NCI-H1436 (cell line): ENCODE results near the gene TPST1.
"Not testable (repeated sequence)": the region's sequence is repeated elsewhere in the genome, so short reads cannot be mapped to it uniquely, and the experiment has no call there.

Experiments used
- DNase-seq: peaks from one replicate; lab custom pipeline; 2025; lab: John Stamatoyannopoulos, UW

TPST1 gene

DNA sequence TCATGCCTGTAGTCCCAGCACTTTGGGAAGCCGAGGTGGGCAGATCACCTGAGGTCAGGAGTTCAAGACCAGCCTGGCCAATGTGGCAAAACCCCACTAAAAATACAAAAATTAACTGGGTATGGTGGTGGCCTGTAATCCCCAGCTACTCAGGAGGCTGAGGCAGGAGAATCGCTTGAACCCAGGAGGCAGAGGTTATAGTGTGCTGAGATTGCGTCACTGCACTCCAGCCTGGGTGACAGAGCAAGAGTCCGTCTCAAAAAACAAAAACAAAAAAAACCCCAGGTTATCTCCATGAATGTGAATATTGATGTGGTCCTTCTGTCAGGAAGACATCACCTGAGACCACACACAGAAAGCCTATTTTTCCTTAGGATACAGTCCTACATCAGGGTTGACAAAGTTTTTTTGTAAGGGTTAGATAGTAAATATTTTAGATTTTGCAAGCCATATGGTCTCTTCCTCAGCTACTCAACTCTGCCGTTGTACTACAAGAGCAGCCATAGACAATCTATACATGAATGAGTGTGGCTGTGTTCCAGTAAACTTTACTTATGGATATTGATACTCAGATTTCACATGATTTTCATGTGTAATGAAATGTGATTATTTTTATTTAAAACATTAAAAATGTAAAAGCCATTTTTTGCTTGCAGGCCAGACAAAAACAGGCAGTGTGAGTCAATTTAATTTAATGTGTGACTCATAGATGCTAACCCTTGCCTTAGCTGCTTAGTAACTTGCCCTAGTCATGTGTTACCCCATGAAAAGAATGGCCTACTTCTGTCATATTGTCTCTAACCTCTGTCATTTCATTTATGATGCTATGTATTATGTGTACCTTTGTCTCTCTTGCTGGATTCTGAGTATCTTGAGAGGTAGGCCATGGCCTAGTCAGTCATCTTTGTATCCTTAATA is 78.1 kb downstream of the TPST1 start:
- DNase-seq = no peak

DNA sequence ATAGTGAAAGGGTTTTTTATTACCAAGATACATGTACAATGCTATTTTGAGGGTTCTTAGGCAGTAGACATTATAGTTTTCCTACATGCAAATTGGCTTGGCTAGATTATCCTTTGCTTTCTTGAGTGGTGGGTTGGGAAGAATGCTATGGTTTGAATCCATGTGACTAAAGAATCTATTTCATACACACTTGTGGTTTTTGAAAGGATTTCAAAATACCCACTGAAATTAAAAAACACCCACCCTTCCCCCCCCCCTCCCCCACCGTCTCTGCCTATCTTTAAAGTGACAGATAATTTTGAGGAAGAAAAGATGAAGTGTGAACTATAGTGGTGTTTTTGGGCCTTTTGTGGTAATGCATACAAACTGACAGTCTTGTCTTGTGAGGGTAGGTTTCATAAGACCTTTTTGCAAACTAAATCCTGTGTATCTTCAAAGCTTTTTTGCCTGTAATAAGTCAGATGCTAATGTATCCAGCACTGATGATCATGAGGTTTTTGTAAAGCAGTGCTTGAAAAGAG is 90.9 kb downstream of the TPST1 start:
- no peak for DNase-seq

DNA sequence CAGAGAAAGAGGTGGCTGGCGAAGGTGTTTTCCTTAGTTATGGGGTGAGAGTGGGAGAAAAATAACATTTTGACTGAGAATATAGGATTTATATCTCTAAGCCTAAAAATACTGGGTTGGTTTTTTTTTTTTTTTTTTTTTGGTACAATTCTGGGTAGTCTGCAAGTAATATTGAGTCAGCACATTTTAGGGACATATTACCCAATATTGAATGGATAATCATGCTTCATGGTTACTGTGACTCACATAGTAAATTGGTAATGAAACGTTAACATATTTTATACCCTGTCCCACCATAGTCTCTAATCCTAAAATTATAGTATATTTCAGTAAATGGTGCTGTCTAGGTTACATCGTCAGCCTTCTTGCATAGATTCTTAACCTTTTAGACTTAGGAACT is 91.4 kb downstream of the TPST1 start:
- DNase-seq = no peak

DNA sequence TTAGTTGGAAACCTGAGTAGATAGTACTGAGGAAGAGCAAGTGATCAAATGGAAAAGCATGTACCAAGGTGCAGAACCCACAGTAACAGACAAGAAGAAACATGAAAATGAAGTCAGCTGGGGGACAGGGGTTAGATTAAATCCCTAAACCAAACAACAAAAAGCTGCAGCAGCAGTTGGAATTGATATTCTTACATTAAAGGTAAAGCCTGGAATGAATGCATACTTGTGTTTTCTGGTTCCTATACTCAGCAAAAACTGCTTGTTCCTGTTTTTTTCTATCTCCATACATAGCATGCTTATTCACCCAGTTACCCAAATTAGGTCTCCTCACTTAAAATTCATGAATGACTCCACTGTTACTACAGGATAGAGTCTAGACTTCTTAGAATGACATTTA is 92.4 kb downstream of the TPST1 start:
- DNase-seq = no peak

DNA sequence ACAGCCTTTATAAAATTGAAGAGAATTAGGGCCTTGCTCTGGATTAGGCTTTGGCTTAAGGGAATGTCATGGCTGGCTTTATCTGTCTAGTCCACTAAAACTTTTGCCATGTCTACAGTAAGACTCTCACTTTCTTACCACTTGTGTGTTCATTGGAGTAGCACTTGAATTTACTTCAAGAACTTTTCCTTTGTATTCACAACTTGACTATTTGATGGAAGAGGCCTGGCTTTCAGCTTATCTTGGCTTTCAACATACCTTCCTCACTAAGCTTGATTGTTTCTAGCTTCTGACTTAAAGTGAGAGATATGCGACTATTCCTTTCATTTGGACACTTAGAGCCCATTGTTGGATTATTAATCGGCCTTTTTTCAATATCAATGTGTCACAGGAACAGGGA is 96.1 kb downstream of the TPST1 start:
- DNase-seq = no peak

DNA sequence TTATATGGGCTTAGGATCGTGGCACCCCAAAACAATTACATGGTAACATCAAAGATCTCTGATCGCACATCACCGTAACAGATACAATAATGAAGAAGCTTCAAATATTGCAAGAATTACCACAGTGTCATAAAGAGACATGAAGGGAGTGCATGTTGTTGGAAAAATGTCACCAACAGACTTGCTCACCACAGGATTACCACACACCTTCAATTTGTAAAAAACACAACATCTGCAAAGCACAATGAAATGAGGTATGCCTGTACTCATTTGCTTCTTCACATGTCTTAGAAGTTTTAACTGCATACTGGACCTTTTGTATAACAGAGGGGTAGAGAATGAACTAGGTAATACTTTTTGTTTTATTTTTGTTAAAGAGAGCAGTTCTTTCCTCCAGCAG is 96.6 kb downstream of the TPST1 start:
- no peak for DNase-seq

DNA sequence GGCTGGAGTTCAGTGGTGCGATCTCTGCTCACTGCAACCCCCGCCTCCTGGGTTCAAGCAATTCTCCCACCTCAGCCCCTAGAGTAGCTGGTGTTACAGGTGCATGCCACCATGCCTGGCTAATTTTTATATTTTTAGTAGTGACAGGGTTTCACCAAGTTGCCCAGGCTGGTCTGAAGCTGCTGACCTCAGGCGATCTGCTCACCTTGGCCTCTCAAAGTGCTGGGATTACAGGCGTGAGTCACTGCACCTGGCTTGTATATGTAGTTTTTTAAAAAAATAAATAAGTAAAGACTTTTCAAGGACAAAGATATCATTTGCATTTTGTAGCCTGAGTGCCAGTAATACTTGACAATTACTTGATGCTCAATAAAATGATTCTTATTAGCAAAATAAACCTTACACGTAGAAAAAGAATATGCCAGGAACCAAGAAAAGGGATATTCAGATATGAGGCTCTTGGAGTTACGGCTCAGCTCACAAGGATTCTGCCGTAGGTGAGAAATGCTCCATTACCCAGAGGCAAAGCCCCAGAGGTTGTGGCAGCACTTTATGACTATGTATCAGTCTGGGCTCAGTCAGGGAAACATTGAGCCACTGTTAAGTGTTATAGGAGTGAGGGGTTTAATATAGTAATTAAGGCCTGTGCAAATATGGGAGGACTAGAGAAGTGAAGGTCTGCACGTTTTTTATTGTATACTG is 98.5 kb downstream of the TPST1 start:
- DNase-seq = no peak

DNA sequence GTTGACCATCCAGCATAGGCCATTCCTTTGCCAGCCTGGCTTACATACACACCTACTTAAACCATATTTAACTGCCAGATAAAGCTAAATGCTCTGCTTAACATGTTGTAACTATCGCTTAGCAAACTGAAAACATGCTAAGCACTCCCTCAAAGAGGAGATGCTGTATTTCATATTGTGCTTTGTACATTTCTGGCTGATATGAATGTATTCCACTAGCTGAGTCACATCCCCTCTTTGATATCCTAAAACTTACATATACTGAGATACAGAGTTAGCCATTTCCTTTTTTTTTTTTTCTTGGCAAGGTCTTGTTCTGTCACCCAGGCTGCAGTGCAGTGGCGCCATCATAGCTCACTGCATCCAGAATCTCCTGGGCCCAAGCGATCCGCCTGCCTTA is 99.4 kb downstream of the TPST1 start:
- no peak for DNase-seq

DNA sequence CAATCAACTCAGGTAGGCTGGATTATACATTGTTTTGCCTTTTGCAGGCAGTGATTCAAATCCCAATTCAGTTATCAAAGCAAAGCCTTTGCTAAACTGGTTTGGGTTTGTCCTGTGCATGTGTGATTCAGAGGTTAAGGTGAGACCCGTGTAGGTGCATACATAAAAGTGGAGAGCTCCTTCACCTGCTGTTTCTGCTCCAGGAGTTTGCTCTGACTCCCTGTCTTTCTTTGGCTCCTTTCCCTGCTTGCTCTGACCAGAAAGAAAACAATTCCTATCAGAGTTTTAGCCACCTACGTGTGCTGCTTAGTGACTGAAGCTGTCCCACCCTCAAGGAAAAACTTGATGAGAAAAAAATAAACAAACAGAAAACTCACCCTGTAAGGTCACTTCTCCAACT is 101.1 kb downstream of the TPST1 start:
- DNase-seq = no peak

DNA sequence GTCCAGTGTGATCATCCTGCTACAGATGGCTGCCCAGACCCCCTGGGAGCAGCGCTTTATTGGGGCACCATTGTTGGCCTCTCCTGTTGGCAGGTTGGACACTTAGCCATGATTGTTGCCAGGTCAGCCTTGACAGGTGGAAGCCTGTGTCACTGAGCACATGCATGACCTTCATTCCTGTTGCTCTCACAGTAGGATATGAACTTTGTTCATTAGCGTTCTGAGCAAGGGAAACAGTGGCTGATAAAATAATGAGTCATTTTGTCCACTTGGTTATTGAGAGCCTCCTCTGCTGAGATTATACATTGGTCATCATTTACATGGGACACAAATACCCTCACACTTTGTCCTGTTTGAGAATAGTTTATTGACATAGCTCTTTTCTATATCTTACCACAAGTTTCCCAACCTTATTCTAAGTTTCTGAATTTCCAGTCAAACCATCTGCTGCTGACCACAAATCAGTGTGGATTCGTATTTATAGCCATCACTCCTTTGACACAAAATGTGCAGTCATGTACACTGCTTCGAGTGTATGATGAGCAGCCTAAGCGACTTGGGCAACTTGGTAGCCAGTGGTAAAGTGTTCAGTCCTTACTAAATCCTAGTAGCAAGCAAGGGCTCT is 102.6 kb downstream of the TPST1 start:
- DNase-seq = no peak

DNA sequence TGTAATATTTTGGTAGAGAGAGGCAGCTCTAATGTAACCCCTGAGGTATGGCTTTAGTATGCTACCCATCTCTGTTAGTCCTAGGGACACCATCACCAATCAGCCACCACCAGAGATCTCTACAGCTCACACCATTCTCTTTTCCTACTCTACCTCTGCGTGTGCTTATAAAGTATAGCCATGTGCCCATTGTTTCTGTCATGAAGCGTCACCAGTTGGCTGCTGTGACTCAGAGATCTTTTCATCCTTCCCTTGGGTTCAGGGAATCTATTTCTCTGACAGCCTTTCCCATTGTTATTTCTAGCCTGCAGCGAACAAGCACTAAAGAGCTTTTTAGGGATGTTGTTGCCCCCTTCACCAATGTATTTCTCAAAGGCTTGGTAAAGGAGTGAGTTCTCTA is 103.3 kb downstream of the TPST1 start:
- DNase-seq = no peak

DNA sequence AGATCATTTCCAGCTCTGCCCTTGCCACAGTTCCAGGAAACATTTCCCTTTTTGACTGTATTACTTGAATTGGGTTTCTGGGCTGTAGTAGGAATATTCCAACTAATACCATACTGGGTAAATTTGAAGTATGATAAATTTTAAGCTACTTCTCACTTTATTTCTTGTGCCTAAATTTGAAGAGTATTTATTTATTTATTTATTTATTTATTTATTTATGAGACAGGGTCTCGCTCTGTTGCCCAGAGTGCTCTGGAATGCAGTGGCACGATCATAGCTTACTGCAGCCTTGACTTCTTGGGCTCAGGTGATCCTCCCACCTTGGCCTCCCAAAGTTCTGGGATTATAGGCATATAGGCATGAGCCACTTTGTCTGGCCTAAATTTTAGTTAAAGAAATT is 105.5 kb downstream of the TPST1 start:
- no peak for DNase-seq

DNA sequence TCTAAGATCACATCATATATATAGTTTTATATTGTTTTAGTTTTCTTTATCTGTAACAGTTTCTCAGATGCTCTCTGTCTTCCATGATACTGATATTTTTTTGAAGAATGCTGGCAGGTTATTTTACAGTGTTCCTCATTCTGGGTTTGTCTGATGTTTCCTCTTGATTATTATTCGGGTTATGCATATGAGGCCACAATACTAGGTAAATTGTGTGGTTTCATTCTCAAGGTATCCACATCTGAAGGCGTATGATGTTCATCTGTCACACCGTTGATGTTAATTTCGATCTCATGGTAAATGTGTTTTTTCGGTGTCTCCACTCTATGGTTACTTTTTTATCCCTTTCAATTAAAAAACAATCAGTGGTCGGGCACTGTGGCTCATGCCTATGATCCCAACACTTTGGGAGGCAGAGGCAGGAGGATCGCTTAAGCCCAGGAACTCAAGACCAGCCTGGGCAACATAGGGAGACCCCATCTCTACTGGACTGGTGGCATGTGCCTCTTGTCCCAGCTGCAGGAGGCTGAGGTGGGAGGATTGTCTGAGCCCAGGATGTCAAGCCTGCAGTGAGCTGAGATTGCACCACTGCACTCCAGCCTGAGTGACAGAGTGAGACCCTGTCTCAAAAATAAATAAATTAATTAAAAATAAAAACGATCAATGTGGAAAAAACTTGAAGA is 108.9 kb downstream of the TPST1 start:
- DNase-seq = no peak

DNA sequence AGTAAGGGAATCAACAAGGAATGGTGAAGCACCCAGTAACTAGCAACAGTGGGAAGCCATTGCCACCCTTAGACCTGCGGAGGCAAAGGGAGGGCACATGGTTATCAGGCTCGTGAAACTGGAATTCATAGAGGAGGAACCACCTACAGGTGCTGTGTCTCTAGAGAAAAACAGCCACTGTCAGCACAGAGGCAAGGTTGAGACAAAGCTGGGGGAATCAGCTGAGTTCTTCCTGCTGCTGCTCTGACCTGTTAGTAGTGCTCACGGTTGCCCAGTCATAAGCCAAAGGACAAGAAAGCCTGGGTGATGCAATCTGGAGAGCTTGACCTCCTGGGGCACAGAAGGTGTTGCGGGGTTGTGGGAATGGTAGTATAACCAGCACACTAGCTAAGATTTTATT is 110.1 kb downstream of the TPST1 start:
- no peak for DNase-seq

DNA sequence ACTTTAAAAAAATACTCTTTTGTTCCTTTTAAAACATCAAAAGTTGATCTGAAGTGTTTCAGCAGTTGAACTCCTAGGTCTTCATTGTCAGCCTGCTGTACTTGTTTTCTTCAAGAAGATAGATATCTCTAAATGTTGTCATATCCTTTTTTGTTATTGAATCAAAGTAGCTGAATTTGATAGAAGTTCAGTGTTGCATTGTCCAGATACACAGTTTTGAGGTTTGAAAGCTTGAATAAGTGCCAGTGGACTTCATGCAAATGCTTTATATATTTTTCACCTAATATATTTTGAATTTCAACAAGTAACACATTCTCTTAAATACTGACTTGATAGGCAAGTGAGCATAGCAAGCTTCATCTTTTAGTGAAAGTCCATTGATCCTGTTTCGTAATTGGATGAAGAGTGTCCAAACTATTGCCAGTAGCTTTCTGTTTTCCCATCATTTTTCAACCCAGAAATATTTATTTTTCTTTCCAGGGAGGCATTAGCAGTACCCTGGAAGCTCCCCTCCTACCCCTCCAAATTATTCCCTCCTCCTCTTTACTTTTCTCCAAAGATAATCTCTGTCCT is 114.4 kb downstream of the TPST1 start:
- no peak for DNase-seq

DNA sequence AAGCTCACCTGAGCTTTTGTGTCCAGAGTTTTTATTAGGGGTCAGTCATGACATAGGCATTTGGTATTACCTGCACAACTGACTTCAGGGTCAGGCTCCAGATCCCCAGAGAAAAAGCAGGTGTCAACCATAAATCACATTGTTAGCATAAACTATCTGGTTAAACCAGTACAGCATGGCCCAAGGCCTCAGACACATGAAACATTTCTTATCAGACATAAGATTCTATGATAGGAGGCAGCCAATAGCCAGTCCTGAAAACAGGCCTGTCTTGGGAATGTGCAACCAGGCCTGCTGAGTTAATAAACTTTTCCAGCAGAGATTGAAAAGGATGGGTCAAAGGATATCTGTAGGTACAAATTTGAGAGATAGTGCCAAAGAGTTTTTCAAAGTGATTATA is 116.1 kb downstream of the TPST1 start:
- DNase-seq = no peak

DNA sequence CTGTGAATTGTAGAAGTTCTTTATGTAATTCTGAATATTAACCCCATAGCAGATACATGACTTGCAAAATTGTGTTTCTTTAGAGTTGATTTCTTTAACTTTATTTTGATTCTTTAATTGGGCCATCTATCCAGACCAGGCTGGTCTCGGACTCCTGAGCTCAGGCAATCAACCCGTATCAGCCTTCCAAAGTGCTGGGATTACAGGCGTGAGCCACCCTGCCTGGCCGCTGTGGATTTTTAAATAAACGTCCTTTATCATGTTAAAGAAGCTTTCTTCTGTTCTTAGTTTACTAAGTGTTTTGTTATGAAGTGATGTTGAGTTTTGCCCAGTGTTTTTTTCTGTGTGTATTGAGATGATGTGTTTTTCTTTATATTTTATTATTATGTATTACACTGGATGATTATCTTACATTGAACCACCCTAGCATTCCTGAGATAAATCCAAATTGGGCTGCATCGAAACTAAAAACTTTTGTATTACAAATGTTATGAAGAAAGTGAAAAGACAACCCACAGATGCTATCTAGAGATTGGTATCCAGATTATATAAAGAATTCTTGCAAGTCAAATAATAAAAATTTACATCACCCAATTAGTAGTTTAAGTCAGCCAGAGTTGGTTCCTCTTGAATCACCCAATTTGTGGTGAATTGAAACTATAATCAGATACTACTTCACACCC is 118.1 kb downstream of the TPST1 start:
- no peak for DNase-seq

DNA sequence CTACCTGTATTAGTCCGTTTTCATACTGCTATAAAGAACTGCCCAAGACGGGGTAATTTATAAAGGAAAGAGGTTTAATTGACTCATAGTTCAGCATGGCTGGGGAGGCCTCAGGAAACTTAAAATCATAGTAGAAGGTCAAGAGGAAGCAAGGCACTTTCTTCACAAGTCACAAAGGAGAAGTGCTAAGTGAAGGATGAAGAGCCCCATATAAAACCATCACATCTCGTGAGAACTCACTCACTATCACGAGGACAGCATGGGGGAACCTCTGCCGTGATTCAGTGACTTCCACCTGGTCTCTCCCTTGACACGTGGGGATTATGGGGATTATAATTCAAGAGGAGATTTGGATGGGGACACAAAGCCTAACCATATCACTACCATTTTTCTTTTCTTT is 119.9 kb downstream of the TPST1 start:
- DNase-seq = not testable (repeated sequence)

DNA sequence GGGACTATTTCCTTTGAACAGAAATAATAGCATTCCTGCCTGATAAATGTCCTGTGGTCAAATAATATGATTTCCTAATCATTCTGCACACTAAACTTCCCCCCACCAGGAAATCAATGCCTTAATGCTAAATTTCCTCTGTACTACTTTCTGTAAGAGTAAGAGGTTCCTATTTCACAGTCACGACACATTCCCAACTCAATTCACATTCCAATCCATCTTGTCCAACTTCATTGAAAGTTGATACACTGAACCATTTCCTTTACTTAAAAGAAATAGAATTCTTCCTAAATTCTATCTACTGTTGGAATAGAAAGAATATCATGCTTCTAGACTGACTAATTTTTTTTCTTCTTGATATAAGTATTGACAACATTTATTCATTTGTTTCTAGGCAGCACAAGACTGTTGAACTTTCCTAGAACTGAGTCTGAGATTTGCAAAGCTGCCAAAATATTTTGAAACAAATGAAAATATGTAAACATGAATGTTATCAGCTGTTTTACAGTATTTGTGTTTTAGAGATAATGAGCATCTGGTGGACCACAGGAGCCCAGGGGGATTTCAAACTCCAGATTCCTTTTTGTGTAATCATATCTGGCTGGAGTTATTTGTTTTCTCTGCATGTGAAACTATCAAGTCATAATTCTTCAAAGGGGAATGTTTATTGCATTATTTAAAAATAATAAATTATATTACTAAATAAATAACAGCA is 121.5 kb downstream of the TPST1 start:
- DNase-seq = no peak

DNA sequence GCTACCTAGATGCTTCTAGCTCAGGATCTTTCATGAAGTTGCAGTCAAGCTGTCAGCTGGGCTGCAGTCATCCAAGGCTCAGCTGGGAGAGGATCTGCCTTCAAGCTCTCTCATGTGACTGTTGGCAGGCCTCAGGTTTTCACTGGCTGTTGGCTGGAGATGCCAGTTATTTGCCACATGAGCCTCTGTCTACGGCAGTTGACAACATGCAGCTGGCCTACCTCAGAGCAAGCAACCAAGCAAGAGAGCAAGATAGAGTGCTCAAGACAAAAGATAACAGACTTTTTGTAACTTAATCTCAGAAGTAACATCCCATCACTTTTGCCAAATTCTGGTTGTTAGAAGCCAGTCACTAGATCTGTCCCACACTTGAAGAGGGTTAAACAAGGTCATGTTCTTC is 125.8 kb downstream of the TPST1 start:
- no peak for DNase-seq

DNA sequence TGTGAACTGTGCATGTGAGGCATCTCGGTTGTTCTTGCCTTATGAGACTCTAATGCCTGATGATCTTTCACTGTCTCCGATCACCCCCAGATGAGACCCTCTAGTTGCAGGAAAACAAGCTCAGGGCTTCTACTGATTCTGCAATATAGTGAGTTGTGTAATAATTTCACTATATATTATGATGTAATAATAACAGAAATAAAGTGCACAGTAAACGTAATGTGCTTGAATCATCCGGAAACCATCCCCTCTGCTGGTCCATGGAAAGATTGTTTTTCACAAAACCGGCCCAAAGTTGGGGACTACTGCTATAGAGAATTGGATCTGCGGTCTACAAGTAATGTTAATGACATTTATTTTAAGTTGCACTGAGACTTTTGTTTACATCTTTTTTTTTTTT is 126.7 kb downstream of the TPST1 start:
- no peak for DNase-seq
